Germinal center (tissue), 1 donor: ENCODE results near the gene ODF2.

Experiments used
- DNase-seq: peaks from one replicate; pipeline ENCODE4 v3.0.0; 2012; ENCODE audit warnings: mixed read lengths, low spot score

ODF2 gene

DNA sequence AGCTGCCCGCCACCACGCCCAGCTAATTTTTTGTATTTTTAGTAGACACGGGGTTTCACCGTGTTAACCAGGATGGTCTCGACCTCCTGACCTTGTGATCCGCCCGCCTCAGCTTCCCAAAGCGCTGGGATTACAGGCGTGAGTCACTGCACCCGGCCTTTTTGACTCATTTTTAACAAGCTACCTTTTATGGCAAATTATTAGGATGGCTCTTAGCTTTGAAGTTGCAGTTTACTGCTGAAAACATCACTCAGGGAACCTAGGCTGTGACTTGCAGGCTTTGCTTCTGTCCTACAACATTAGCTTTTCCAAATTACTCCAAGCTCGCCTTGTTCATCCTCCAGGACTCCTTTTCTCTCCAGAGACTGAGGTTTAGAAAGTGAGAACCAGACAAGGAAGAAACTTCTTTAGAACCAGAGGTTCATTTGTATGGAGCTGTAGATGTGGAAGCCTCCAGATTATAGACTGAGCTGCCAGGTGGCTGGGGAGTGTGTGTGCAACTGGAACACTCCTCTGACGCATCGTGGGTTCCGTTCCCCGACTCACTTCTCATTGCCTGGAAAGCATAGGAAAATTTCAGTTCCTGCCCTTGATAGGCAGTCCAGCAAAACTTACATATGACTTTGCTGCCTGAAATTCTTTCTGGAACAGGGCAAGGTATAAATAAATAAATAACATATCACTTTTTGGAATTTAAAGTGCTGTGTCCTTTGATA lies 72.8 kb downstream of the ODF2 start:
- DNase-seq = no peak

DNA sequence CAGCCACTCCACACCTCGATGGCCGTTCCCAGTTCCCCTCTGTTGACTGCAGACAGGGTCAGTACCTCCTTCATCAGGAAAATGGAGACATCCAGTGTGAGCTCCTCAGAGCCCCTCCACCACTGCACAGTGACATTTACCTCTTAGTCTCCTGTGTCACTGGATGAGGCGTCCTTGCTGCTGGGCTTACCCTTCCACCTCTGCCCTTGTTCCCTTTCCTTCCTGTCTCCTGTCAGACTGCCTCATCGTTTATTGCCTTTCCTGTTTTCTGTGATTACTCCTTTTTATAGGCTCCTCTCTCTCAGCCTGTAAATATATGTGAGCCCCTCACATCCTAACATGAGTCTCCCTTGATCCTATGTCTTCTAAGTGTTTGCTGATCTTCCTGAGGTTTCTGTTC lies 73.4 kb downstream of the ODF2 start:
- DNase-seq = no peak

DNA sequence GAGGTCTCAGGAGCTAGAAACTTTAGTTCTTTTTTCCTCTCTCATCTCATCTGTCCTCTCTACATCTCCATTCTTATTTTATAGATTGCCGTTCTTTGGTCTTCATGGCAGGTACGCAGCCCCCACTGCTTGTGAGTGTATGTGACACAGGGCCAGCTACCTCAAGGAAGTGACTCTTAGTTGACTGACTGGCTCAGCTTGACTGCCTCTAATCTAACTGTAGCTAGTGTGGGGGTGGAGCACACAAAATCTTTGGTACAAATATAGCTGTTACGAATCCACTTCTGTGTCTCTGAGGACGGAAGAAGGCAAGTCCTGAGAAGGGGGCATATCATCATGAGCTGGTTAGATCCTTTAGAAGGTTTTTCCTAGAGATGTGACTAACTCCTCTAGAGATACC lies 76.8 kb downstream of the ODF2 start:
- DNase-seq = no peak

DNA sequence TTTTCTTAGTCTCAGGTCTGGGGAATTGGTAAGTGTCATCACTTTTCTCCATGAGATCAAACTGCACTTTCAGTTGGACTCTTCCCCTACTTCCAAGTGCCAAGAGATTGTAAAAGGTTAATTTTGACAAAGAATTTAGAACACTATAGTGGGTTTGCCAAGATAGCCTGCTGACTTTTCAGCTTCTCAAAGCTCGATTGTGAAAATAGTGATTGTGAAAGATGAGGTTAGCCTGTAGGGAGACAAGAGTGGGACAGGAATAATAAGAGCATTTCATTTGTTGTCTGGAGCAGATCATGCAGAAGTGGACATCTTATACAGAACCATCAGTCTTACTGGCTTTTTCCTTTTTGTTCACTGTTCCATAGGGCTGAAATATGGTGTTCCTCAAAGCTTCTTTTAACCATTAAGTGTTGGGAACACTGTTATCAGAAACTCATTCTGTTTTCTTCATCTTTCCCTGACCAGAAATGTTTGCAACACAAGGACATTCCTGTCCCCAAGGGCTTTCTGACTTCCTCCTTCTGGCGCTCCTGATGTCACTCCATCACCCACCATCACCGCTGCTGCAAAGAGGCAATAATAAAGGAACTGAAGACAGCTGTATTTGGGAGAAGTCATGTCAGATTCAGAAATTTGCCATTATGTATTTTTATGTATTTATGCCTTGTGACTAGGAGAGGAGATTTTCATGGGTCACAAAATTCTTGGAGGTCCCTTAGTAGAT lies 85.0 kb downstream of the ODF2 start:
- DNase-seq = no peak

DNA sequence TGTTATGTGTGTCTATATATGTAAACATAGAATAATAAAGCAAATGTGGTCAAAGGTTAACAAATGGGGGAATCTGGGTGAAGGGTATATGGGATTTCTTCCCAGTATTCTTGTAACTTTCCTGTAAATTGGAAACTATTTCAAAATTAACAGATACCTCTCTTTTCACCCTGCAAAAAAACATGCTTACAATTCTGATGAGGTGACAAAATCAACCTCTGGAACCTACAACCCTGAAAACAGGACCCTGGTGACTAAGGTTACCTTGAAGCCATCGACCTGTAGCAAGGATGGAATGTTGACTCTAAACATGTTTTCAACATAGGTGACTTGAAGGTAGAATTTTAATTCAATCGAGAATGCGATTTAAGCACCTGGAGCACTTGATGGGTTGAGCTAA lies 90.7 kb downstream of the ODF2 start:
- DNase-seq = no peak

DNA sequence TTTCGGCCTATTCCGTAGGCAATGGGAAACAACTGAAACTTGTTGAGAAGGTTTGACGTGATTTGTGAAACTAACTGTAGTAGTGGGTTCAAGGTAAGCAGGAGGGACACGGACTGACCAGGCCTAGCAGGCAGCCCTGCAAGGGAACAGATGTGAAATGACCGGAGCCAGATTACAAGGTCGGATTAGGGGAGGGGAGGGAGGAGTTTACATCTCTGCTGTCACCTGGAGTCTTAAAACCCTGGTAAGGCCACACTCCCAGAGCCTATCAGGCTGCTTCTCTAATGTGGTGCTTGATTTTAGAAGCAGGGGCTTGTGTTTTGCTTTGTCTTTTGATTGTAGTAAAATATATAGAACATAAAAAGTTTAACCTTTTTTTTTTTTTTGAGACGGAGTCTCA lies 93.1 kb downstream of the ODF2 start:
- DNase-seq = no peak

DNA sequence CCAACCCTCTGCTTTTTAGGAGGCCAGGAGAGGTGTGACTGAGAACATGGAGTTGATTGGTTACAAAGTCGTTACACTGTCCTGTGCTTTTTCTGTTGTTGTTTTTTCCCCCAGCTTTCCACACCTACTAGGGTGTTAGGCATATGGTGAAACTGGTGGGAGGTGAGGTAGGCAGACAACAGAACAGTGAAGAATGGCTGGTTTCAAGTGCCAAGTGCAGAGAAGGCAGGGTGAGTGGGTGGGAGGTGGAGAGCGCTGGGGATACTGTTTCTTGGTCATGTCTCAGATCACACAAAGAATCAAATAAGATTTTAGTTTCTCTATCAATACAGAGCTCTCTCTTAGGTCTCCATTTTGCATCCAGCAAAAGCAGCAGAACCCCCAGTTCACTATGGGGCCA lies 94.4 kb downstream of the ODF2 start:
- no peak for DNase-seq
